MCF 10A (cell line): Measurements from ENCODE around the gene MYO1E. TPM values are rescaled to one million over a fixed set of nuclear protein-coding genes. Genes with fewer than 3 reads are reported as not detected.
A peak's percentile ranks its signal among the peaks of the same experiment; 100 is the strongest.
"Not testable (repeated sequence)": the region's sequence is repeated elsewhere in the genome, so short reads cannot be mapped to it uniquely, and the experiment has no call there.

Experiments used
- BruUV-seq: library from RNA; stranded (reverse); fragments of 400-500 nt; replicated peaks from 2 replicates; lab custom pipeline; 2021; lab: Mats Ljungman, UMichigan
- CTCF ChIA-PET: fragments of 300-600 bp; sonication (Branson Sonifier 250); formaldehyde crosslinking; extraction: SDS; loops from one replicate; lab custom pipeline; 2021; ENCODE audit warnings: antibody characterized with exemption, inconsistent platforms; lab: Yijun Ruan, JAX
- POLR2A ChIA-PET: fragments of 300-600, 350-650 bp; sonication (Branson Sonifier 250); formaldehyde crosslinking; extraction: SDS; loops from one replicate; lab custom pipeline; 2020; ENCODE audit warnings: antibody characterized with exemption, inconsistent platforms; lab: Yijun Ruan, JAX
- DNase-seq: peaks from one replicate; pipeline ENCODE4 v3.0.0-alpha.2; 2018; ENCODE audit not compliant: unreplicated experiment
- H3K27ac Mint-ChIP-seq: one replicate; pipeline ENCODE4 v1.8.0; 2022; ENCODE audit warnings: mild to moderate bottlenecking, low read depth, mixed read lengths; ENCODE audit not compliant: unreplicated experiment
- H3K27me3 Mint-ChIP-seq: one replicate; pipeline ENCODE4 v1.8.0; 2022; ENCODE audit warnings: mixed read lengths; ENCODE audit not compliant: insufficient read depth, unreplicated experiment
- H3K36me3 Mint-ChIP-seq: one replicate; pipeline ENCODE4 v1.8.0; 2022; ENCODE audit warnings: mild to moderate bottlenecking, moderate library complexity, mixed read lengths; ENCODE audit not compliant: insufficient read depth, unreplicated experiment
- H3K4me1 Mint-ChIP-seq: one replicate; pipeline ENCODE4 v1.8.0; 2022; ENCODE audit warnings: mixed read lengths; ENCODE audit not compliant: insufficient read depth, unreplicated experiment
- H3K4me3 Mint-ChIP-seq: one replicate; pipeline ENCODE4 v1.8.0; 2022; ENCODE audit warnings: mild to moderate bottlenecking, moderate library complexity, mixed read lengths; ENCODE audit not compliant: unreplicated experiment
- H3K9me3 Mint-ChIP-seq: one replicate; pipeline ENCODE4 v1.8.0; 2022; ENCODE audit warnings: mixed read lengths; ENCODE audit not compliant: unreplicated experiment
- intact Hi-C: fragments of 100-400 bp; cut with micrococcal nuclease; formaldehyde crosslinking; loops from 2 replicates; pipeline ENCODE4 v1.14.1; 2022
- total RNA-seq: library from RNA; stranded (reverse); gene quantifications from 2 replicates; pipeline ENCODE4 v1.2.3, GENCODE V29; 2022
- TF ChIP-seq, protein P1 (sequence below): fragments of 200-600 bp; IDR thresholded peaks from one replicate; pipeline ENCODE4 v1.8.0; 2022; ENCODE audit warnings: antibody characterized with exemption, mild to moderate bottlenecking; ENCODE audit not compliant: unreplicated experiment

MYO1E gene
- total RNA-seq, 1 experiment from 2014 or later = 121 TPM

DNA sequence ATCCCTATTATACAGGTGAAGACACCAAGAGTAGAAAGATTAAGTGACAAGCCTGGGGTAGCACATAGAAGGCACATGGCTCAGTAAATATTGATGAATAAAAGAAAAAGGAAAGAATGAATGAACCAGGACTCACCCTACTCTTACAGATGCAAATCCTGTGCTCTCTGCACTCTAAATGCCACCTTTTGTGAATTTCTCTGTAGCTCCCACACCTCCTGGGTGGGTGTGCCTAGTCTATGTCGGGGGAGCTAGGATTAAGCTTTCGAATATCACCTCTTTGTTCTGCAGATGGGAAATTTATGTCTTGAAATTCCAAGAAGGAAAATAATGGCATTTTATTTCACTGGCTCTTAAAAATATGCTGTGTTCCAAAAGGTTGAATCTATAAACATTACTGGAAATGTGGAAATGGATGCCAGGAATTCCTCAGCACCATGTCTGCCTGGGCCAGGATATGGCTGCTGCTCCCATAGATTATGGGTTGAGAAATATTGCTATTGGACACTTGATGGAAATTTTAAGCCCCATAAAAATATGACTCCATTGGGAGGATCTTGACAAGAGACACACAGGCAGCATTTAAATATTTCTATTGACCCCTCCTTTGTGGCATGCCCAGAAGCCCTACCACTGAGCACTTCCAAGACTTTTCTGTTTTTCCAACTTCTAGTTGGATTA, 224.4 kb downstream of the MYO1E start:
- intact Hi-C loops = no loop called here
- H3K4me3 Mint-ChIP-seq = no peak overlapping the region
- no peaks in the 10 kb centered on the region for H3K27me3 Mint-ChIP-seq
- no peak overlapping the region for H3K27ac Mint-ChIP-seq
- POLR2A ChIA-PET = no interaction called here
- H3K4me1 Mint-ChIP-seq = no peaks in the 10 kb centered on the region
- TF ChIP-seq, protein P1, sequence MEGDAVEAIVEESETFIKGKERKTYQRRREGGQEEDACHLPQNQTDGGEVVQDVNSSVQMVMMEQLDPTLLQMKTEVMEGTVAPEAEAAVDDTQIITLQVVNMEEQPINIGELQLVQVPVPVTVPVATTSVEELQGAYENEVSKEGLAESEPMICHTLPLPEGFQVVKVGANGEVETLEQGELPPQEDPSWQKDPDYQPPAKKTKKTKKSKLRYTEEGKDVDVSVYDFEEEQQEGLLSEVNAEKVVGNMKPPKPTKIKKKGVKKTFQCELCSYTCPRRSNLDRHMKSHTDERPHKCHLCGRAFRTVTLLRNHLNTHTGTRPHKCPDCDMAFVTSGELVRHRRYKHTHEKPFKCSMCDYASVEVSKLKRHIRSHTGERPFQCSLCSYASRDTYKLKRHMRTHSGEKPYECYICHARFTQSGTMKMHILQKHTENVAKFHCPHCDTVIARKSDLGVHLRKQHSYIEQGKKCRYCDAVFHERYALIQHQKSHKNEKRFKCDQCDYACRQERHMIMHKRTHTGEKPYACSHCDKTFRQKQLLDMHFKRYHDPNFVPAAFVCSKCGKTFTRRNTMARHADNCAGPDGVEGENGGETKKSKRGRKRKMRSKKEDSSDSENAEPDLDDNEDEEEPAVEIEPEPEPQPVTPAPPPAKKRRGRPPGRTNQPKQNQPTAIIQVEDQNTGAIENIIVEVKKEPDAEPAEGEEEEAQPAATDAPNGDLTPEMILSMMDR = no peak
- BruUV-seq = no TSS peak
- no peaks in the 10 kb centered on the region for H3K9me3 Mint-ChIP-seq
- CTCF ChIA-PET = no interaction called here
- H3K36me3 Mint-ChIP-seq = peaks cover 59% of the 10 kb centered on the region
- no peak for DNase-seq

DNA sequence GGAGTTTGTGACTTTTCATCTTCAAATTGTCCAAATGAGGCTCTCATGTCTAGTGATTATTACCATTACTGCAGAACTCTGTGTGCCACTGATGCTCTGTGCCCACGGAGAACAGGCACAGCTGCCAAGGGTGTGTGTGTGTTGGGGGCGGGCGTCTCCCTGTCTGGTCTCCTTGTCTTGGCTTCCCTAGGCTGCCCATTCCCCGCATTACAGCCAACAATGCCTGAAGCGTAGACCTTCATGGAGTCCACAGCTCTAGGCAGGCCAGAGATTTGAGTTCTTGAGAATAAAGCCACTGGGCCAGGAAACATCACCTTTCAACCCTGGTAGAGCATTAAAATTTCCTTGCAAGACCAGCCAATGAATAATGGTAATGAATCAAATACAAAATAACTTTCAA, 225.0 kb downstream of the MYO1E start:
- POLR2A ChIA-PET = interaction anchor here (1.3 kb wide), 1 partner anchor 8 kb away, joined by 3 read pairs; no protein-coding TSS in a partner anchor
- Mint-ChIP-seq H3K36me3 (peaks cover 59% of the 10 kb centered on the region), H3K4me1 (no peaks in the 10 kb centered on the region), H3K4me3 (no peak overlapping the region), H3K27ac (no peak overlapping the region), H3K27me3 (no peaks in the 10 kb centered on the region), H3K9me3 (no peaks in the 10 kb centered on the region)
- intact Hi-C loops = no loop called here
- no peak for DNase-seq
- CTCF ChIA-PET = no interaction called here
- TF ChIP-seq, protein P1 = no peak
- no TSS peak for BruUV-seq

DNA sequence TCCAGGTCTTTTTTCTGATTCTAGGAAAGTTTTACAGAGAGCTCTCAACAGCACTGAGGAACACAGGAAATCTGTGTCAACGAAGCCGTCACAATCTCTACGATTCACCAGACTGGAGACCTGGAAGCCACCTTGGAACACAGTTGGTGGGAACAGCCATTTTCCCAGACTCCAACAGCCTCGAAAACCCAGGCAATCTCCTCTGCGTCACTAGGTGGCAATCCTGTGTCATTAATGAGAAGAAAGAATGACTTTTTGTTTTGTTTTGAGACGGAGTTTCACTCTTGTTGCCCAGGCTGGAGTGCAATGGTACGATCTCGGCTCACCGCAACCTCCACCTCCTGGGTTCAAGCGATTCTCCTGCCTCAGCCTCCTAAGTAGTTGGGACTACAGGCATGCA, 228.1 kb downstream of the MYO1E start:
- DNase-seq, H3K9me3 Mint-ChIP-seq, BruUV-seq, H3K4me3 Mint-ChIP-seq, POLR2A ChIA-PET, intact Hi-C loops, H3K27me3 Mint-ChIP-seq: not testable (repeated sequence)
- Mint-ChIP-seq H3K4me1 (peaks cover 15% of the 10 kb centered on the region), H3K27ac (peak overlapping the region; percentile 39), H3K36me3 (peaks cover 53% of the 10 kb centered on the region)
- CTCF ChIA-PET = interaction anchor here (0.6 to 1.0 kb wide), 2 partner anchors 12 to 430 kb away, joined by 3 read pairs; no protein-coding TSS in a partner anchor

DNA sequence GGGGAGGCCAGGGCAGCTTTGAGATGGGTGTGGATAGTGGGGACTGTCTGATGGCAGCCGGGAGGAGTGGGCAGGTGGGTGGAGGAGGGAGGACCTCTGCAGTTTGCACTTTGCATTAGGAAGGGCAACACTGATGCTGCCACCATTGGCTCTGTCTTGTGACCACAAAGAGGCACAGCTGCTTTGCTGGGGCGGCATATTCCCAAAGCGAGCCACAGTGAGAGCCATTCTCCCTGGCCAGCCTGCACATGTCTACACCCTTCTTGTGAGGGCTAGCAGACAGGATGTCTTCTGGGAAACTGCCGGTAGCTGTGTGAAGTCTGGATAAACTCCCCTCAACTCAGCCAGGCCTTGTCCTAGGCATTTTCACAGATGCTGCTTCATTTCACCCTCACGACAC, 229.4 kb downstream of the MYO1E start:
- DNase-seq = no peak
- BruUV-seq = no TSS peak
- no peak overlapping the region for H3K4me3 Mint-ChIP-seq
- H3K9me3 Mint-ChIP-seq = no peaks in the 10 kb centered on the region
- peaks cover 15% of the 10 kb centered on the region for H3K4me1 Mint-ChIP-seq
- peak overlapping the region; percentile 75 for H3K27ac Mint-ChIP-seq
- H3K27me3 Mint-ChIP-seq = no peaks in the 10 kb centered on the region
- TF ChIP-seq, protein P1 = no peak
- ChIA-PET POLR2A (no interaction called here), CTCF (interaction anchor here (0.6 to 1.0 kb wide), 3 partner anchors 16 to 351 kb away, joined by 3 to 4 read pairs (median 3); no protein-coding TSS in a partner anchor)
- H3K36me3 Mint-ChIP-seq = peaks cover 54% of the 10 kb centered on the region
- intact Hi-C loops = no loop called here
